Measurements from ENCODE around the gene FHL1. TPM values are rescaled to one million over a fixed set of nuclear protein-coding genes. Genes with fewer than 3 reads are reported as not detected.
A peak's percentile ranks its signal among the peaks of the same experiment; 100 is the strongest.

The FHL1 gene
- total RNA-seq, 3 donors from 2014 or later = 36.8 to 472 (median 53.2) TPM

GRCh38 chrX:136192135-136192534 is 44.8 kb downstream of the FHL1 start:
- TF ChIP-seq CTCF (IDR thresholded peaks at IDR 0.05) = no peak
- H3K9me3 ChIP-seq = no peaks in the 10 kb centered on the region
- intact Hi-C loops (cut with DNase I, micrococcal nuclease) = no loop called here
- ATAC-seq (no peak), DNase-seq (no peak)
- H3K4me3 ChIP-seq = no peak overlapping the region
- H3K36me3 ChIP-seq (ENCODE audit: low read depth) = no peaks in the 10 kb centered on the region
- no peaks in the 10 kb centered on the region for H3K4me1 ChIP-seq (ENCODE audit: low read depth)

DNA sequence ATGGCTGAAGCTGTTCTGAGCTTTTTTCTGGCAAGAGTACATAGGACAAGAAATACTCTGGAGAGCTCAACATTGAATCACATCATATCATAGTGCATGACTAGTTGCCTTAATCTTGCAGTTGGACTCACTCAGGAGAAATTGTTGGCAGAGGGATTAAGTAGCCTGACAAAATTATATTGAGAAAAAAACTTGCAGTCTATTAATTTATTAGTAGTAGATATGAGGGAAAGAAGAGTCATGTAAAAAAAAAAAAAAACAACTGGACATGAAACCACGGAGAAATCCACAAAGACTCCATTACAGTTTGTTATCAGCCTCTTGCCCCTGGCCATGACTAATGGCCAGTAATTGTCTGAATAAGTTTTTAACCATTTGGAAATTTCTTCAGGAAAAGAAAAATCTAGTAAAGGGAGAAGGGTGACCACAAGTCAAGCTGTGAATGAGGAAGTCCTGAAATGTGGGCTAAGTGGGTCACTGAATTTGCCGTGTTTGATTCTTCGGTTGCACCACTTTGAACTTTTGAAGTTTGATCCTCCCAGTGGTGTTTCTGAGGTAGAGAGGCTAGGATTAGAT is 45.6 kb downstream of the FHL1 start:
- no peak for ATAC-seq
- H3K36me3 ChIP-seq (ENCODE audit: low read depth) = no peaks in the 10 kb centered on the region
- H3K4me3 ChIP-seq = no peak overlapping the region
- intact Hi-C loops (cut with DNase I, micrococcal nuclease) = no loop called here
- no peaks in the 10 kb centered on the region for H3K4me1 ChIP-seq (ENCODE audit: low read depth)
- TF ChIP-seq CTCF (IDR thresholded peaks at IDR 0.05) = no peak
- no peaks in the 10 kb centered on the region for H3K9me3 ChIP-seq
- no peak for DNase-seq

- intact Hi-C loops (cut with DNase I, micrococcal nuclease) = no loop called here
- Histone ChIP-seq H3K4me1 (ENCODE audit: low read depth) (no peaks in the 10 kb centered on the region), H3K36me3 (ENCODE audit: low read depth) (no peaks in the 10 kb centered on the region), H3K9me3 (no peaks in the 10 kb centered on the region), H3K4me3 (no peak overlapping the region)
- no peak for TF ChIP-seq CTCF (IDR thresholded peaks at IDR 0.05)
- DNase-seq = no peak
- no peak for ATAC-seq
Observed at GRCh38 chrX:136193771-136194170, 46.4 kb downstream of the FHL1 start.

DNA sequence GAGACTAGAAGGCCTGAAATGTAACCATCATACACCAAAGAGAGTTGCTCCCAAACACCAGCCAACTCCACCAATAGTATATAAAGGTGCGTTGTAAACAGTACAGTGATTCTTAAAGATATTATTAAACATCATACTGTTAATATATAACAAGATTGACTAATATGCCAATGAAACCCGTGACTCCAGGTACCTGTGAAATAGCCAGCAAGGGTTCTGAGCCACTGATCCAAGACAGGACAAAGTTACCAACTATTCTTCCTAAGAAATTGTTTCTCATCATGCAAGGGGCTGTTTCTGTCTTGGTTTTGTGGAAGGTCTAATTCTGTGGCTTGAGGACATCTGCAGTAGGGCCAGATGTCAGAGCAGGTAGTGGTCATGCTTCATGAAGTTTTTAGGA is 47.2 kb downstream of the FHL1 start:
- no peak for TF ChIP-seq CTCF (IDR thresholded peaks at IDR 0.05)
- intact Hi-C loops (cut with DNase I, micrococcal nuclease) = no loop called here

GRCh38 chrX:136195247-136195646 is 47.9 kb downstream of the FHL1 start:
- Histone ChIP-seq H3K4me3 (no peak overlapping the region), H3K9me3 (no peaks in the 10 kb centered on the region), H3K36me3 (ENCODE audit: low read depth) (no peaks in the 10 kb centered on the region), H3K4me1 (ENCODE audit: low read depth) (no peaks in the 10 kb centered on the region)
- no peak for TF ChIP-seq CTCF (IDR thresholded peaks at IDR 0.05)
- peak; percentile 81 for ATAC-seq
- intact Hi-C loops (cut with DNase I, micrococcal nuclease) = no loop called here
- DNase-seq = no peak

More for the DNA sequence above, 47.2 kb downstream of the FHL1 start:
- Histone ChIP-seq H3K4me3 (no peak overlapping the region), H3K4me1 (ENCODE audit: low read depth) (no peaks in the 10 kb centered on the region), H3K36me3 (ENCODE audit: low read depth) (no peaks in the 10 kb centered on the region), H3K9me3 (no peaks in the 10 kb centered on the region)
- no peak for ATAC-seq
- no peak for DNase-seq

GRCh38 chrX:136196691-136197155 is 49.4 kb downstream of the FHL1 start:
- no peaks in the 10 kb centered on the region for H3K36me3 ChIP-seq (ENCODE audit: low read depth)
- intact Hi-C loops (cut with DNase I, micrococcal nuclease) = no loop called here
- no peak overlapping the region for H3K4me3 ChIP-seq
- ATAC-seq (no peak), DNase-seq (no peak)
- no peaks in the 10 kb centered on the region for H3K4me1 ChIP-seq (ENCODE audit: low read depth)
- H3K9me3 ChIP-seq = no peaks in the 10 kb centered on the region
- no peak for TF ChIP-seq CTCF (IDR thresholded peaks at IDR 0.05)
